Measurements from ENCODE around the gene HMOX1.

The HMOX1 gene, protein sequence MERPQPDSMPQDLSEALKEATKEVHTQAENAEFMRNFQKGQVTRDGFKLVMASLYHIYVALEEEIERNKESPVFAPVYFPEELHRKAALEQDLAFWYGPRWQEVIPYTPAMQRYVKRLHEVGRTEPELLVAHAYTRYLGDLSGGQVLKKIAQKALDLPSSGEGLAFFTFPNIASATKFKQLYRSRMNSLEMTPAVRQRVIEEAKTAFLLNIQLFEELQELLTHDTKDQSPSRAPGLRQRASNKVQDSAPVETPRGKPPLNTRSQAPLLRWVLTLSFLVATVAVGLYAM

DNA sequence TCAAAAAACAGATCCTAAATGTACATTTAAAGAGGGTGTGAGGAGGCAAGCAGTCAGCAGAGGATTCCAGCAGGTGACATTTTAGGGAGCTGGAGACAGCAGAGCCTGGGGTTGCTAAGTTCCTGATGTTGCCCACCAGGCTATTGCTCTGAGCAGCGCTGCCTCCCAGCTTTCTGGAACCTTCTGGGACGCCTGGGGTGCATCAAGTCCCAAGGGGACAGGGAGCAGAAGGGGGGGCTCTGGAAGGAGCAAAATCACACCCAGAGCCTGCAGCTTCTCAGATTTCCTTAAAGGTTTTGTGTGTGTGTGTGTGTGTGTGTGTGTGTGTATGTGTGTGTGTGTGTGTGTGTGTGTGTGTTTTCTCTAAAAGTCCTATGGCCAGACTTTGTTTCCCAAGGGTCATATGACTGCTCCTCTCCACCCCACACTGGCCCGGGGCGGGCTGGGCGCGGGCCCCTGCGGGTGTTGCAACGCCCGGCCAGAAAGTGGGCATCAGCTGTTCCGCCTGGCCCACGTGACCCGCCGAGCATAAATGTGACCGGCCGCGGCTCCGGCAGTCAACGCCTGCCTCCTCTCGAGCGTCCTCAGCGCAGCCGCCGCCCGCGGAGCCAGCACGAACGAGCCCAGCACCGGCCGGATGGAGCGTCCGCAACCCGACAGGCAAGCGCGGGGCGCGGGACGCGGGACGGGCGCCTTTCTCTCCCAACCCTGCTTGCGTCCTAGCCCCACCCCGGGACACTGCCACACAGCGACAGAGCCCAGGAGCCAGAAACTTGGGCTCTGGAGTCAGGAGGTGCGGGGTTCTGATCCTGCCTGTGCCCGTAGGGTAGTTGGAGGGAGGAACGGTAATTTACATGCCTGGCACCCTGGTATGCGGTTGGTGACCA is at the start of gene HMOX1:
Gene HMOX1, plus strand, starts transcription at position 560 of the 887 bp plus-strand sequence. Its CDS starts 78 bp downstream, at position 638.
- peak; percentile 87 for DNase-seq (ENCODE audit: low read depth)
- peak within 1 kb of the TSS; percentile 50 for H3K4me3 ChIP-seq (ENCODE audit: low read depth, low read length)
- no peak for TF ChIP-seq POLR2A (IDR thresholded peaks at IDR 0.05; ENCODE audit: extremely low read depth, insufficient read length)
- TF ChIP-seq, protein P1, sequence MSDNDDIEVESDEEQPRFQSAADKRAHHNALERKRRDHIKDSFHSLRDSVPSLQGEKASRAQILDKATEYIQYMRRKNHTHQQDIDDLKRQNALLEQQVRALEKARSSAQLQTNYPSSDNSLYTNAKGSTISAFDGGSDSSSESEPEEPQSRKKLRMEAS (IDR thresholded peaks at IDR 0.05; ENCODE audit: low read depth, low read length), result peak; percentile 91
- TF ChIP-seq MYC (IDR thresholded peaks at IDR 0.05; ENCODE audit: low read depth, low read length), result peak; percentile 41; the same call in 1 of the 2 replicates
- TF ChIP-seq, protein P2, sequence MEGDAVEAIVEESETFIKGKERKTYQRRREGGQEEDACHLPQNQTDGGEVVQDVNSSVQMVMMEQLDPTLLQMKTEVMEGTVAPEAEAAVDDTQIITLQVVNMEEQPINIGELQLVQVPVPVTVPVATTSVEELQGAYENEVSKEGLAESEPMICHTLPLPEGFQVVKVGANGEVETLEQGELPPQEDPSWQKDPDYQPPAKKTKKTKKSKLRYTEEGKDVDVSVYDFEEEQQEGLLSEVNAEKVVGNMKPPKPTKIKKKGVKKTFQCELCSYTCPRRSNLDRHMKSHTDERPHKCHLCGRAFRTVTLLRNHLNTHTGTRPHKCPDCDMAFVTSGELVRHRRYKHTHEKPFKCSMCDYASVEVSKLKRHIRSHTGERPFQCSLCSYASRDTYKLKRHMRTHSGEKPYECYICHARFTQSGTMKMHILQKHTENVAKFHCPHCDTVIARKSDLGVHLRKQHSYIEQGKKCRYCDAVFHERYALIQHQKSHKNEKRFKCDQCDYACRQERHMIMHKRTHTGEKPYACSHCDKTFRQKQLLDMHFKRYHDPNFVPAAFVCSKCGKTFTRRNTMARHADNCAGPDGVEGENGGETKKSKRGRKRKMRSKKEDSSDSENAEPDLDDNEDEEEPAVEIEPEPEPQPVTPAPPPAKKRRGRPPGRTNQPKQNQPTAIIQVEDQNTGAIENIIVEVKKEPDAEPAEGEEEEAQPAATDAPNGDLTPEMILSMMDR (IDR thresholded peaks at IDR 0.05; ENCODE audit: low read depth, low read length), result no peak

DNA sequence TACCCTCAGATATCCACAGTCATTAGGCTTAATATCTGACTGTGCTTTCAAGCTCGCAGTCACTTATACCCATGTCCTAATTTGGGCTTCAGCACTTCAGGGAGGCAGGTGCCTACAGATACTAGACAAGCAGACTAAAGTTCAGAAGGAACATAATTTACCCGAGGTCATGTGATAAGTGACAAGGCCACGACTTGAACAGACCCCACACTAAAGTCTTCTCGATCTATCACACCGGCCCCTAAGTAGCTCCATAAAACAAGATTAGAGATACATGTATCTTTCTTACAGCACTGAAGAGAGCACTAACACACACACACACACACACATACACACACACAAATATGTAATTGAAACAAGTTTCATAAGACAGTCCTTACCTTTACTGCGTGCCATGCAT is 48.6 kb upstream of the HMOX1 start:
- DNase-seq (ENCODE audit: low read depth), result no peak
- no peak for TF ChIP-seq POLR2A (IDR thresholded peaks at IDR 0.05; ENCODE audit: extremely low read depth, insufficient read length)
- TF ChIP-seq, protein P1 (IDR thresholded peaks at IDR 0.05; ENCODE audit: low read depth, low read length), result no peak
- TF ChIP-seq, protein P2 (IDR thresholded peaks at IDR 0.05; ENCODE audit: low read depth, low read length), result no peak
- no peak for TF ChIP-seq MYC (IDR thresholded peaks at IDR 0.05; ENCODE audit: low read depth, low read length)
- H3K4me3 ChIP-seq (ENCODE audit: low read depth, low read length), result no peak overlapping the region

DNA sequence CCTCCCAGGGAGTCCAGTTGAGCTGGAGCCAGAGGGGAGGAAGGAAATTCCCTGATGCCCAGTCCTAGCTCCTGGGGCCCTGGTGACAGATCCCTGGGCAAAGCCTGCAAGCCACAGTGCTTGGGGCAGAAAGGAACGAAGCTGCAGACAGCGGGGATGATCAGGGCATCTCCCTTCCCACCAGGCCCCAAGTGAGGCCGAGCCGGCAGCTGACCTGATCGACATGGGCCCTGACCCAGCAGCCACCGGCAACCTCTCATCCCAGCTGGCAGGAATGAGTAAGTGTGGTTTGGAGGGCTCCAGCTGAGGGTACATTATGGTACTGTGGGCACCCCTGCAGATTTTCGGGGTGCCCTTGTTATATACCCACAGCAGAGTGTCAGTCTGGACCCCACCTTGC is 47.7 kb upstream of the HMOX1 start:
- H3K4me3 ChIP-seq (ENCODE audit: low read depth, low read length), result no peak overlapping the region
- TF ChIP-seq, protein P1 (IDR thresholded peaks at IDR 0.05; ENCODE audit: low read depth, low read length), result no peak
- TF ChIP-seq, protein P2 (IDR thresholded peaks at IDR 0.05; ENCODE audit: low read depth, low read length), result no peak
- TF ChIP-seq MYC (IDR thresholded peaks at IDR 0.05; ENCODE audit: low read depth, low read length) (no peak), POLR2A (IDR thresholded peaks at IDR 0.05; ENCODE audit: extremely low read depth, insufficient read length) (no peak)
- DNase-seq (ENCODE audit: low read depth), result no peak

DNA sequence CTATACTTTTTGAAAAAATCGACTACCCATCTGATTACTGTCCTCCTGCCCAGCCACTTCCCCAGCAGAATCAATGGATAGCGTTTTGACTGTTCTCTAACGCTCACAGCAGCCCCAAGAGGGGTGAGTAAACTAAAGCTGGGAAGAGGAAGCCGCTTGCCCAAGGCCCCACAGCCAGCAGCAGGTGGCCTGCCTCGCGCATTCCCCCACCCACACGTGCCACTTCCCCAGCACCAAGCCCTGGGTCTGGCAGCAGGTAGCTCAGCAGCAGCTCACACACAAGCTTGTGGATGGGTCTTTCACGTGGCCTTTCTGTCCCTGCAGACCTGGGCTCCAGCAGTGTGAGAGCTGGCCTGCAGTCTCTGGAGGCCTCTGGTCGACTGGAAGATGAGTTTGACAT is 46.9 kb upstream of the HMOX1 start:
- H3K4me3 ChIP-seq (ENCODE audit: low read depth, low read length), result no peak overlapping the region
- TF ChIP-seq, protein P1 (IDR thresholded peaks at IDR 0.05; ENCODE audit: low read depth, low read length), result peak; percentile 95
- TF ChIP-seq POLR2A (IDR thresholded peaks at IDR 0.05; ENCODE audit: extremely low read depth, insufficient read length) (no peak), MYC (IDR thresholded peaks at IDR 0.05; ENCODE audit: low read depth, low read length) (peak; percentile 92)
- TF ChIP-seq, protein P2 (IDR thresholded peaks at IDR 0.05; ENCODE audit: low read depth, low read length), result no peak
- DNase-seq (ENCODE audit: low read depth), result peak; percentile 90

DNA sequence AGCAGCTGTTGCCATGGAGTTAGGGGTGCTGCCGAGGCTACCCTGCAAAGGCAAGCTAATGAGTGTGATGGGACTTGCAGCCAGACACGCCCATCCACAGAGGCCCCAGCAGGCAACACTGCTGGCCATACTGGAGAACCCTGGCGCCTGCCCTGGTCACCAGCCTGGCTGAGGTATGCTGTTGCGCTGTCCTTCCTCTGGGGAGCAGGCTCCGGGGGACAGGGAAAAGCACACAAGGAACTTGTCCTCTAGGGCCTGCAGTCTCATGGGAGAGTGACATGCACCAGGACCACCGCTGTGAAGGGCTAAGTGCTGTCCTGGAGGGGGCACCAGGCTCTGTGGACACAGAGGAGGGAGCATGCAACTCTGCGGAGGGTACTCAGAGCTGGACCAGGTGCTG is 45.4 kb upstream of the HMOX1 start:
- no peak for TF ChIP-seq POLR2A (IDR thresholded peaks at IDR 0.05; ENCODE audit: extremely low read depth, insufficient read length)
- TF ChIP-seq, protein P2 (IDR thresholded peaks at IDR 0.05; ENCODE audit: low read depth, low read length), result no peak
- TF ChIP-seq, protein P1 (IDR thresholded peaks at IDR 0.05; ENCODE audit: low read depth, low read length), result no peak
- TF ChIP-seq MYC (IDR thresholded peaks at IDR 0.05; ENCODE audit: low read depth, low read length), result no peak
- DNase-seq (ENCODE audit: low read depth), result no peak
- H3K4me3 ChIP-seq (ENCODE audit: low read depth, low read length), result no peak overlapping the region

All from NB4 (cell line).